Fibroblast of skin of back (primary cell): ENCODE measurements around the gene ABHD13.
"Not testable (repeated sequence)": the region's sequence is repeated elsewhere in the genome, so short reads cannot be mapped to it uniquely, and the experiment has no call there.

Experiments
- DNase-seq: peaks from one replicate; pipeline ENCODE4 v3.0.0-alpha.2; 2013

The ABHD13 gene

DNA sequence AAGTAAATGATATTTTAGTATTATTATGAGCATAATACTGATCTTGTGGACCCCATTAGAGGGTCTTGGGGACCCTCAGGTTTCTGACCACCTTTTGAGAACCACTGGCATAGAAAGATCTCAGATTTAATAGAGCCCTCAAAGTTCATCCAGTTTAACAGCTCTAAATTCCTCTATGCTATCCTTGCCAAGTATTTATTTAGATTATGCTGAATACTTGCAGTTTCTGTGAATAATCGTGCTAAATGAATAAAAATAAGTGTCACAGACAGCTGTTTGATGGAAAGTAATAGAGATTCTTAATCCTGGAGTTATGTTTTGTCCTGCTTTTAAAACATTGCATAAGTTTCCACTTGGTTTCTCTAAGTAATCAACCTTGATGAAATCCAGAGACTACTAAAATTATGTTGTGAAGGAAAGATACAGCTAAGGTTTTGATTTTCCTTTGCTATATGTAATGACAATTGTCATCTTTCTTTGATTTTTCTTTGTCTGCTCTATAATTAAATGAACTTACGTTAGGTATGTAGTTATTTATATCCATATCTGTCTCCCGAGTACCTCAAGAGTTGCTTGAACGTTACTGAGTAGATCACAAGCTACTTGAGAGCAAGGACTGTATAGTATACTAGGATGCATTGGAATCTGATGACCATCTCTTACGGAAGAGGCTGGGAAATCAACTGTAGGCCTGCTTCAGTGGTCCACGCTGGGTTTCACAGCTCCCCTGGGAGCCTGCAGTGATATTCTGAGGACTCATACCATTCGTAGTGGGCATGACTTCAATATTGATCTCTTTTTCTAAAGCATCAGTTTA lies 5.7 kb downstream of the ABHD13 start:
- no peak for DNase-seq

DNA sequence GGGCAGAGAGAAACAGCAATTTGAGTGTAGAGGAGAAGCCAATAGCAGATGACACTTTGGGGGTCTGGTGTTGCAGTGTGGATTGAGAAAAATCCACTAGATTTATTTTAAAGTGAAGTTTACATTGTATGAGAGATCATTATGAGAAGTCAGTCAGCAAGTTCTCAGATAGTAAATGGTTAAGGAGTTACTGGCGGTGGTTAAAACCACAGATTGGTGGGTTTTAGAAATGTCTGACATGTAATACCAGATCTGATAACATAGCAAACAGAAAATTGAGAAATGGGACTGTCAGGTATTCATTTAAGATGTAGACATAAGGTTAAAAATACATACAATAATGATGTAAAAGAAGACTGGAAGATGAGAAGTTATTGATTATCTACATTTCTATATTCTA lies 7.2 kb downstream of the ABHD13 start:
- no peak for DNase-seq

DNA sequence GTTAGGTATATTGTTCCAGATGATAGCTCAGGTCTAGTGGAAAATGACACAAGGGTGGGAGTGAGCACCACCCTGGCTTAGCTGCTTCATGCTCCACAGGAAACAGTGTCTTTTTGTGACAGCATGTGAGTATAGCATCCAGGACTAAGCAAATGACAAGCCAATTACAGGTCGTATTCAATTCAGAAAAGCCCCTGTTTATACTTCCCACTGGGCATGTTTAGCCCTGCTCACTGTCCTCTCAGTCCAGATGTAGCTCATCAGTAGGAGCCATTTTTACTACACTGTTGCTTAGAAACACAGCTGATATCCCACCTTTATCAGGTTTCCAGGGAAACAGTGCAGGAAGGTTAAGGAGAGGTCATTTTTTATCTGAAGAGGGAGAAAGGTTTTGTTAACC lies 8.0 kb downstream of the ABHD13 start:
- DNase-seq: no peak

DNA sequence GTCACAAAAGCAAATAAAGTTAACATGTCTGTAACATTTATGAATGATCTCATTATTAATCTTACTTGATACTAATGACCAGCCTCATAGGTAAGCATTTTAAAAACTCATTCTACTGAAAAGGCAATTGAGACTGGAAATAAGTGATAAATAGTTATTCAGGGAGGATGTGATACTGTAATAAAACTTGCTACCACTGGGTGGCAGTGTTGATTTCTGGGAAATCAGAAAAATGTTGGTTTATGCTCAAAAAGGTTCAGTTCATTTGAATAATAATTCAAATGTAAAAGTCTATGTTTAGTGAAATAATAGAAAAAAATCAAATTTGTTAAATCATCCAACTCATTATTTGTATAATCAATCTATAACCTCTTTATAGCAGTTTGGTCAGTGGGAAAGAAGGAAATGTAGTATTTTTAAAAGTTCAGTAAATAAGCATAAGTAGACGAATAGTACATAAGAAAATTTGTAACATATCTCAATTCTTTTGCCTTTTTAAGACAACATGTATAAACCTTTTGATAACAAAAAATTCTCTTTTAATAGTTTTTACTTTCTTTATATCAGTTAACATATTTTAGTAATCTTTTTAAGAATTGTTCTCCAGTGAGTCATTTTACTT lies 9.6 kb downstream of the ABHD13 start:
- peak; percentile 30 for DNase-seq

DNA sequence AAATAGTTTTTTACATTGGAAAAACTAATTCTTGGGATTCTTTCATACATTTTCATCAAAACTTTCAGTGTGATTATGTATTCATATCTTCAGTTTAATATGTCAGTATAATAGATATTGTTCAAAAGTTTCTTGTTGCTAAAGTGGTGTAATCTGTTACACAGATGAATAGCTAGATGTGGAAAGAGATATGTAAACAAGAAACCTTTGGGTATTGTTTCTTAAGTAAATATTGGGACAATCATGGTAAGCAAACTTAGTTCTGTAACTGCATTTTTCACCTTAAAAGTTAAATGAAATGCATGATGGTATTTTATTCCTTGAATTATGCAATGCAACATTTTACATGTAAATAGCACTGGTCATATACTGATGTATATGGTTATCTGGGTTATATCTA lies 12.2 kb downstream of the ABHD13 start:
- no peak for DNase-seq

DNA sequence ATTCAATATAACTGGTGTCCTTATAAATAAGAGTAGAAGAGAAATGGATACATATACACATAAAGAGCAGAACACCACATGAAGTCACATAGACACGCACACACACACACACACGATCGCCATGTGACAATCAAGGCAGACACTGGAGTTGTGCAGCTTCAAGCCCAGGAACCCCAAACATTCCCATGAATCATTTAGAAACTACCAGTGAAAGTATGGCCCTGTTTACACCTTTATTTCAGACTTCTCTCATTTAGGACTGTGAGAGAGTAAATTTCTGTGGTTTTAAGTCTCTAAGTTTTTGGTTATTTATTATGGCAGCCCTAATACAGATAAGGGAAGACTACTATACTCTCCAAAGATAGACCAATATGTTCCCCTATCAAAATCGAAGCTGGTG lies 31.0 kb downstream of the ABHD13 start:
- no peak for DNase-seq

DNA sequence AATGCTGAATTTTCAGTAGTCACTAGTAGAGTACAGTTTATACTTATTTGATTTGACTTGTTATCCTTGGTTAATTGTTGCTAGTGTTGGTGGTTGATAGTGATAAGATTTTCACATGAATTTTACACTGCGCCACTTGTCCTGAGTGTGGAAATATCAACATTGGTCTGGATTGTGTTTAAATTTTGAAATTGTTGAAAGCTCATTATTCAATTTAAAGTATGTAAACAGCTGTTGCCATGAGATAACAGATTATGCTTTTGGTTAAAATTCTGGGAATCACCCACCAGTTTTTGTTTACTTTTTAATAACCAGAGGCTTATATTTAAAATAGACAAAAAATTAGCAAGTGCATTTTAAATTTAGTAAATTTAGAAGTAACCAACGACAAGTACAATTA lies 39.1 kb downstream of the ABHD13 start:
- DNase-seq: no peak

DNA sequence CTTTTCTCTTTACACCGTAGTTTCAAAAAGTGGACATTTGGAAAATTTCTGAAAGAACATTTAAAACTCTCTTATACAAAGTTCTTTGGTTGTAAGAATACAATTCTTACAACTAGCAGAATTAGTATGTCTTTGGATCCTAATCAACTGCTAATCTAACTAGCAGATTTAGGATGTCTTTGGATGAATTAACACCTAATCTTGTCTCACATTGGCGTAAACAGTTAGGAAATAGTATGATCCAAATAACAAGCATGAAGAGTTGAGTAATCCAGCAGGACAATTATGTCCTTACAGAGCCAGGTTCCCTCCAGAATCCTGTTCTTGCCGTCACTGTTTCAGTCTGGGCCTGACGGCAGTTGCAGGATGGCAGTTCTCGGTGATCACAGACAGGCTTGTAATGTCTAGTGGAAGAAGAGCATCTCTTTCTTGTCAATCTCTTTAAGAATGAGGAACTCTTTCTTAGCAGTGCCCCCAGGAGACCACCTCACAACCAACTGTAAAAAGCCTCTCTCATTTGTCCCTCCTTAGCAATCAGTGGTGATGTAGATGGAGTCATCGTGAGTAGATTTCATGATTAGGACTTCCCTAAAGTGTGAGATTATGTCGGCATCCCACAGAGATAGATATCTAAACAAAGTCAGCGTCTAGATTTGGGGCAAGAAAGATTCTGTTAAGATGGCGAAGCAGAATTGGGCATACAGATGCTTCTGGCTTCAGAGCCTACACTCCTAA lies 45.6 kb downstream of the ABHD13 start:
- no peak for DNase-seq

DNA sequence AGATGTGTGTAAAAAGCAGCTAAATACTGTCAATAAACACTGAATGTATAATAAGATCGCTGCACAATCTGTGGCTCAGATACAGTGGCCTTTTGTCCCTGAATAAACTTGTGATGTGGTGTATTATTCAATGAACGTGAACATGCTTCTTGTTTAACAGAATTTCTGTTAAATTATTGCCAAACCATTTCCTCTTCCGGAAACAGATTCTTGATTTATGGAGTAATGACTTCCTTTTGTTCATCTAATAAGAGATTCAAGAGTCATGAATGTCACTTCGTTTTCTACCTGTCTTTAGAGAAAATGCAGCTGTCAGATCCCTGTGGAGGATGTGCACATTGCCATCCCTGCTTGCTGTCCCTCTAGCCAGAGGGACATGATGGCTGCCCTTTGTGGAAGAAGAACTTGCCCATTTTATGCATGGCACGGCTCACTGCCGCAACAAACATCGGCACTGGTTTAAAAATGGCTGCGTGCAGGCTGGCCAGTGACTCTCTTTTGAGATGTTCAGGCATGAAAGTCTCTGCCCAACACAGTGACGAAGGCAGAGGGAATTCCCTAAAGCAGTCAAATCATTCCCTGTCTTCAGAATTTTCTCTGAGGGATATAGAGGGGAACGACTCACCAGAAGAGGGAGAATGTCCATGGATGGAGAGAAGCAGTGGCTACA lies 48.3 kb downstream of the ABHD13 start:
- DNase-seq: peak; percentile 2

DNA sequence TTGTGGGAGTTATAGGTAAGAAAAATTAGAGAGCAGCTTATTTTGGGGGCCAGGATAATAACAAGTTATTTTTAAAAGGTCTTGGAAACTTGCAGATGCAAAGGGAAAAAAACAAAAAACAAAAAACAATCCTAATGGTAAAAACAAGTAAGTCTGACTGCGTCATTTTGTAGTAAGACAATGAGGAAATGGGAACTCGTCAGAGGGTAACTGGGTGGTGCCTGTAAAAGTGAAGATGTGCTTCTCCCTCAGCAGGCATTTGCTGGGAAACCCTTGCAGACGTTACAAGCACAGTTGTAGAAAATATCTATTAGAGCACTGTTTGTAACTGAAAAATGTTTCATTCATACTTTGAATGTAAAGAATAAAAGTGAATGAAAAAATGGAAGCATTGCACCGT lies 49.2 kb downstream of the ABHD13 start:
- DNase-seq: no peak

DNA sequence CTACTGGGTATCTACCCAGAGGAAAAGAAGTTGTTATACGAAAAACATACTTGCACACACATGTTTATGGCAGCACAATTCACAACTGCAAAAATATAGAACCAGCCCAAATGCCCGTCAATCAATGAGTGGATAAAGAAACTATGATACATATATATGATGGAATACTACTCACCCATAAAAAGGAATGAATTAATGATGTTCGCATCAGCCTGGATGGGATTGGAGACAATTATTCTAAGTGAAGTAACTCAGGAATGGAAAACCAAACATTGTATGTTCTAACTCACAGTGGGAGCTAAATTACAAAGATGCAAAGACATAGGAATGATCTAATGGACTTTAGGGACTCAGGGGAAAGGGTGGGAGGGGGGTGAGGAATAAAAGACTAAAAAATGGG lies 49.7 kb downstream of the ABHD13 start:
- not testable (repeated sequence) for DNase-seq

DNA sequence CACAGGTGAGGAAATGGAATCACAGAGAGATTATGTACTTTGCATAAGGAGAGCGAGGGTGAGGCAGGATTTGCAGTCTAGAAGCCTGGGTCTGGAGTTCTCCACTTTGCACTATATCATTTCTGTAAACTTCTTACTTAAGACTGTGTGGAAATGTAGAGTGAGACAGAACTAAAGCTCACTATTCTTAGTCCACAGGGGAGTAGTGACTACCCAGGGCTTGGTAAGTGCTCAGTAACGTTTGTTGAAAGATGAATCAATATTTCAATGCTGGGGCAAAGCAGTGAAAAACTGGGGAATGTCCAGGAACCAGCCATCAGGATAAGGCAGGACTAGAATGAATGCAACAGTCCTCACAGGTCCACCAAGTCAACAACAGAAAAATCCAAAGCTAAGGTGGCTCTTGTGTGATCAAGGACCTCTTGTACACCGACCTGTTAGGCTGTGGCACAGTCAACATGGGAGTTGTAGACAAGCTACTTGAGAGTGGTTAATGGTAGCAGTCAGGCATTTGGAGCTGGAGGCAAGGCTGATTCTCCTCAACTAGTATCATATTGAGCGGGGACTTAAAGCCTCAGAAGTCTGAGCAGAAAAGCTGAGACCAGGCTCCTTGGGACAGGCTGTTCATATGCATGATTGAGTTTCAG lies 50.4 kb downstream of the ABHD13 start:
- DNase-seq: no peak

DNA sequence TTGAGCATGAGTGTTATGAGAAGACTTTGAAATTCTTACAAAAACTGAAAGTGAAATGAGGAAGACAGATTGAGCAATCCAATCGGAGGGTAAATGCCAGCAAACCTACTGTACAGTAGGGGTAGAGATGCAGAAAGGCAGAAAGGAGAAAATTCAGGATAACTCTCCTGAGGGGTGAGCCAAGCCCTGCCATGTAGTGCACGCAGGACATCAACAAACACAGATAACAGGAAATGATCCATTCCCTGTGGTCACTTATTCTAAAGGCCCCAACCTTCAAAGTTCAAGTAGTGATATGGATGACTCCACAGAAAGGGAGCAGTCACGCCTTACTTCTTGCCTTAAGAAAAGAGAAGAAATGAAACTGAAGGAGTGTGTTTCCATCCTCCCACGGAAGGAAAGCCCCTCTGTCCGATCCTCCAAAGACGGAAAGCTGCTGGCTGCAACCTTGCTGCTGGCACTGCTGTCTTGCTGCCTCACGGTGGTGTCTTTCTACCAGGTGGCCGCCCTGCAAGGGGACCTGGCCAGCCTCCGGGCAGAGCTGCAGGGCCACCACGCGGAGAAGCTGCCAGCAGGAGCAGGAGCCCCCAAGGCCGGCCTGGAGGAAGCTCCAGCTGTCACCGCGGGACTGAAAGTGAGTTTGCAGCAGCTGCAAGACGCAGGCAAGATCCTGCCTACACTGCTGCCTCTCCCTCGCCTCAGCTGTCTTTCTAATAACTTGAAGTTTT lies 51.6 kb downstream of the ABHD13 start, which contains the start of gene TNFSF13B:
TNFSF13B (plus strand) TSS at position 118 of the 728 bp plus-strand sequence; CDS start at position 296, 178 bp downstream.
- peak; percentile 11 for DNase-seq

DNA sequence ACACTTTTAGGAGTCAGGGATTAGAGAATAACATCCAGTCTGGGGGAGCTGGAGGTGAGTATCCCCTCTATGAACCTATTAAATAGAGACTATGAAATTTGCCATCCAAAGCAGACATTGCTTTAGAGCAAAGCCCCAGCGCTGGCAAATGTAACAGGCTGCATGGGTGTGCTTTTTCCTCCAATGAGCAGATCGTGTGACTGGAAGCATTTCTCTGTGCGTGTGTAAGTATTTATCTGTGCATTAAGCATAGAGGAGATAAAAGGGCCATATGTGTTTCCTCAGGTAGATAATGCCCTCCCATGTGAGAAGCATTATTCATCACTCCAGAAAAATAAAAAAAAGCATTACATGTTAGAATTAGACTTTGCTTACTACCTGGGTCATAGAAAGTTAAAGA lies 52.2 kb downstream of the ABHD13 start:
- DNase-seq: no peak

DNA sequence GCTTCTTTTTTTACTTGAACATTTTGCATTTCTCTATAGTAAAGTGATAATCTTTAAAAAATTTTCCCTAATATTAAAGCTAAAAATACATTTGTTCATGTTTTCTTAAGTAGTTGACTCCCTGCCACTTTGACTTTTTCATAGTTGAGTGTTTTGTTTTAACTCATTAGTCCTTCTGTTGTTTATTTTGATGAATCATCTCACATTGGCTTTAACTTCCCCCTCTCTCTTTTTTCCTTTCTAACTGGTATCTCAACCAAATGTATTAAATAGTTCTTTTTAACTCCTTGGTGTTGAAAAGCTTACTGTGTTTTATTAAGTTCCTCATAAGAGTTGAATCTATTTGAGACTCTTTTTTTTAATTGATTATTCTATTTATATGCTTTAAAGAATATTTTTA lies 54.1 kb downstream of the ABHD13 start:
- peak; percentile 31 for DNase-seq

DNA sequence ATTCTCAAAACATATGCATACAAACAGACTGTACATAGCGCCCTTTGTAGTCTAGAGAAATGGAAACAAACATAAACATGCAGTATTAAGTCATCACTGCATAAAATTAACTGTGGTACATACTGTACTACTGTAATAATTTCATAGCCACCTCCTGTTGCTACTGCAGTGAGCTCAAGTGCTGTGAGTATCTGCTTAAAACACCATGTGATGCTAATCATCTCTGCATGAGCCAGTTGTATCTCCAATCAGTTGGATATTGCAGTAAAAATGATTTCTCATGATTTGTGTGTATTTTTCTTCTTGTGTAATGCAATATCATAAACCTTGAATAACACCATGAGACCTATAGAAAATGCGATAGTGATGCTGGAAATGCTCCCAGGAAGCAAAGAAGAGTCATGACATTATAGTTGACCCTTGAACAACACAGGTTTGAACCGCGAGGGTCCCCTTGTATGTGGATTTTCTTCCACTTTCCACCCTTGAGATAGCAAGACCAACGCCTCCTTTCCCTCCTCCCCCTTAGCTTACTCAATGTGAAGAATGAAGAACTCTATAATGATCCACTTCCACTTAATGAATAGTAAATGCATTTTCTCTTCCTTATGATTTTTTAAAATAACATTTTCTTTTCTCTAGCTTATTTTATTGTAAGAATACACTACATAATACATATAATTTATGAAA lies 55.4 kb downstream of the ABHD13 start:
- DNase-seq: no peak

DNA sequence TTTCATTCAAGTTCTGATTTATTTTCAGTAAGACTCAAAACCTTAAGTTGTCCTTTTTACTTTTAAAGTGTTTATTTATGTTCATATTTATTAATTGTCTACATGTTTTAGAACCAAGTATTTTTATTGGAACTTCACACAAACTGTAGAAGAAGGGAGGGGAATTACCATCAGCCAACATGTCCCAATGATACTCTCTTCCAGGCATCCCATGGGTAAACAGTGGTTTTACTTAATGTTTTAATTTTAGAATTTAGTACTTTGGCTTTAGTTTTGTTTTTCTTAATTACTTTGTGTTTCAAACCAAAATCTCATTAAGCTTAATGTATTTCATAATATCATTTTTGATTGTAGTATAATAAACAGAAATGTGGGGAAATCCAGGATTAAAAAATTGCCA lies 56.5 kb downstream of the ABHD13 start:
- DNase-seq: no peak

DNA sequence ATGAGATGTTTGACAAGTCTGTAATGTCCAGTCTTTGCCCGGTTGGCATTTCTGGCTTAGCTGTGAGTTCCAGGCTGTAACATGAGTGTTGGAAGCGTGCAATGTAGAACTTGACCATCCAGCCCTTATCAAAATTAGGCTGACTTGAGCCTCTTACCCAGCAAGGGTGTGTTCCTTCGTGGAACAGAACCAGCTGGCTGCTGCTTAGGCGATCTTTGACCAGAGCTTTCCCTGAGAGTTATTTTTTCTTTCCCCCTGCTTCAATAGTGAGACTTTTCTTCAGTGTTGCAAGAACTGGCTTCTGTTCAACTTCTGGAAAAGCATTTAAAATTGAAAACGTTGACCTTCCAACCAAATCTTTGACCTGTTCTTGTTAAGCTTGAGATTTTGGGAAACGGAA lies 57.9 kb downstream of the ABHD13 start:
- DNase-seq: no peak

DNA sequence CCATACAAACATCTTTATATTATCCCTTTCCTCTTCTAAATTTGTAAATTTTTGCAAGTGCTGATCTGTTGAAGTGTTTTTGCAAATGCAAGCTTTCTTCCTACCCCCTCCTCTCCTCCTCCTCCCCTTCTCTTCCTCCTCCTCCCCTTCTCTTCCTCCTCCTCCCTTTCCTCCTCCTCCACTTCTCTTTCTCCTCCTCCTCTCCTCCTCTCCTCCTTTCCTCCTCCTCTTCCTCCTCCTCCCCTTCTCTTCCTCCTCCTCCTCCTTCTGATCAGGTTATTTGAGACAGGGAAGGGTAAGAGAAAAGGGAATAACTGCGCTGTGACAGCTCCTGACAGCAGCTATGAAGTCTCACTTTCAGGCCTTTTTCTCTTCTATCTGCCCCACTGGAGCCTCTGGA lies 60.3 kb downstream of the ABHD13 start:
- DNase-seq: no peak

DNA sequence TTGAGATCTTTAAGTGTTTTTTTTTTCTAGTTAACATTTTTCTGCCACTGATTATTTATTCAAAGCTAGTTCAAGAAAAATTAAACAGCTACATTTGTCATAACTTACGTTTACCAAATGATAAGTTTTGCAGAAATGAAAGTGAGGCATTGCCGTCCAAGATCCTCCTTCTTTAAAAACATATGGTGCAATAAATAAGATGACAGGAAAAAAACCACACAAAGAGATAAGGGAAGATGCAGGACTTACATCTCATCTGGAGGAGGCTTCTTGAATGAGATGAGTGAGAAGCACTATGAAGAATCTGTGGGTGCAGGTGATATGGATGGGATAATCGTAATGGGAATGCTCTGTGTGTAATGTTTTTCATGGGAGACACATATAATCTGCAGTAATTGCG lies 63.7 kb downstream of the ABHD13 start:
- no peak for DNase-seq

DNA sequence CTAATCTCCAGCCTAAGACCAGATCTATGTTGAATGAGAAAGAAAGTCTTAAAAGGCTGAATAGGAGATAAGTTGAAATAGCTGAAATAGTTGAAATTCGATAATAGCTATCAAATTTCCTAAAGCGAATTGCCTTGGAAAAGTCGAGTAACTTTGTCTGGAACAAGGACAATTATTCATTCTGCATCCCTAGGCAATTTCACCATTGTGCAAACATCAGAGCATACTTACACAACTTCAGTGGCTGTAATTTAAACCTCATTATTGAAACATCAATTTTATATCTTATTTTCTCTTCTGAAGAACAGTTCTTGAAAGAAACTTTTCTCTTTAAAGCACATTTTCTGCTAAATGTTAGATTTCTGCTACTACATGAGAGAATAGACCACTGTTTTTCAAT lies 64.9 kb downstream of the ABHD13 start:
- no peak for DNase-seq
